Body of pancreas (tissue), 4 donors: ENCODE data around the gene KCNH1. TPM values are rescaled to one million over a fixed set of nuclear protein-coding genes. Genes with fewer than 3 reads are reported as not detected.

Source experiments
- ATAC-seq: fragments of 150-250 bp; one replicate; pipeline ENCODE4 v1.9.1; 2016
- DNase-seq, 4 donors: peaks; one replicate each; pipeline ENCODE4 v3.0.0-alpha.2; 2019
- H3K27ac ChIP-seq, 4 donors: fragments of 200-600 bp; sonication (generic); 1 replicate in 3 of 4; 2 replicates in 1 of 4; pipeline versions ENCODE4 v1.5.1 to v1.6.1; 2016 to 2019; ENCODE audit warnings: mild to moderate bottlenecking in 1 of 4, mixed read lengths in 1 of 4, moderate library complexity in 1 of 4
- H3K27me3 ChIP-seq, 2 donors: fragments of 200-600 bp; sonication (generic); one replicate each; pipeline ENCODE4 v1.6.0; 2016; ENCODE audit warnings: mild to moderate bottlenecking in 1 of 2
- H3K36me3 ChIP-seq, 2 donors: fragments of 200-600 bp; sonication (generic); replicated peaks in 1 of 2; 2 replicates each; pipeline ENCODE4 v1.5.1; 2016; ENCODE audit warnings: low read depth in 2 of 2; ENCODE audit not compliant: insufficient read depth in 1 of 2
- H3K4me1 ChIP-seq: fragments of 200-600 bp; sonication (generic); one replicate; pipeline ENCODE4 v1.6.0; 2016
- H3K4me3 ChIP-seq, 2 donors: fragments of 200-600 bp; sonication (generic); 1 replicate in 1 of 2; 2 replicates in 1 of 2; pipeline ENCODE4 v1.5.1; 2016 to 2019
- H3K9me3 ChIP-seq, 3 donors: fragments of 200-600 bp; sonication (generic); 1 replicate in 2 of 3; 2 replicates in 1 of 3; pipeline ENCODE4 v1.5.1; 2016
- POLR2A ChIP-seq, 3 donors: fragments of 450-650 bp; IDR thresholded peaks; one replicate each; pipeline ENCODE4 v1.6.1; 2016; ENCODE audit warnings: antibody characterized with exemption in 3 of 3, mild to moderate bottlenecking in 2 of 3
- WGBS, 2 donors: methylation state at CpG; one replicate each; pipeline ENCODE4 v1.1.5; 2017; 5-methylcytosine and 5-hydroxymethylcytosine counted together
- intact Hi-C: fragments of 100-400 bp; cut with DNase I; formaldehyde crosslinking; loops from one replicate; pipeline ENCODE4 v1.15.1; 2023
- total RNA-seq, 2 donors: library from RNA; depleted of rRNA; stranded (reverse); fragments of >200 nt; gene quantifications; one replicate each; pipeline ENCODE4 v1.1.0, GENCODE V29; 2016
- TF ChIP-seq, protein P1 (sequence below), 7 experiments: fragments of 450-650 bp in 4 of 7; fragments of 200-600 bp in 3 of 7; sonication (generic) in 3 of 7; IDR thresholded peaks; one replicate each; pipeline ENCODE4 v1.5.1; 2016 to 2019; ENCODE audit warnings: antibody characterized with exemption in 7 of 7

Gene KCNH1
- total RNA-seq, 2 donors from 2014 or later = 0.52 TPM; not detected in 1

DNA sequence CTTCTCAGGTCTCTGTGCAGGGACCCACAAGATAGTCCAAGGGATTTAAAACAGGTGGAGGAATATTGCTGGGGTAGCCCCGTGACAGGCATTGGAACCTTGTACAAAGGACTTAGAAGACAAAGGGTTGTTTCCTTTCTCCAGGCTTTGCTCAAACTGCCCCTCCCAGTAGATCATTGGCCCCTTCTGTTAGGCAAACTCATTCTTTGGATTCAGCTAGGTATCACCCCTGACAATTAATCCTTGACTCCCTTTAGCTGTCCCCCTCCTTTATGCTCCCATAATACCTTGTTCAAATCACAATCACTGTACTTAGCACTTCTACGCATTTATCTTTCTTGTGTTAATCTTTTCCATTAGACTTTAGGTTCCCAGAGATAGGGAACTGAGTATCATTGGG is 360.5 kb downstream of the KCNH1 start:
- intact Hi-C loops = no loop called here
- no peak overlapping the region for H3K4me3 ChIP-seq
- TF ChIP-seq, protein P1, sequence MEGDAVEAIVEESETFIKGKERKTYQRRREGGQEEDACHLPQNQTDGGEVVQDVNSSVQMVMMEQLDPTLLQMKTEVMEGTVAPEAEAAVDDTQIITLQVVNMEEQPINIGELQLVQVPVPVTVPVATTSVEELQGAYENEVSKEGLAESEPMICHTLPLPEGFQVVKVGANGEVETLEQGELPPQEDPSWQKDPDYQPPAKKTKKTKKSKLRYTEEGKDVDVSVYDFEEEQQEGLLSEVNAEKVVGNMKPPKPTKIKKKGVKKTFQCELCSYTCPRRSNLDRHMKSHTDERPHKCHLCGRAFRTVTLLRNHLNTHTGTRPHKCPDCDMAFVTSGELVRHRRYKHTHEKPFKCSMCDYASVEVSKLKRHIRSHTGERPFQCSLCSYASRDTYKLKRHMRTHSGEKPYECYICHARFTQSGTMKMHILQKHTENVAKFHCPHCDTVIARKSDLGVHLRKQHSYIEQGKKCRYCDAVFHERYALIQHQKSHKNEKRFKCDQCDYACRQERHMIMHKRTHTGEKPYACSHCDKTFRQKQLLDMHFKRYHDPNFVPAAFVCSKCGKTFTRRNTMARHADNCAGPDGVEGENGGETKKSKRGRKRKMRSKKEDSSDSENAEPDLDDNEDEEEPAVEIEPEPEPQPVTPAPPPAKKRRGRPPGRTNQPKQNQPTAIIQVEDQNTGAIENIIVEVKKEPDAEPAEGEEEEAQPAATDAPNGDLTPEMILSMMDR (IDR thresholded peaks at IDR 0.05) = no peak
- no peaks in the 10 kb centered on the region for H3K36me3 ChIP-seq
- H3K27me3 ChIP-seq = no peaks in the 10 kb centered on the region
- no peaks in the 10 kb centered on the region for H3K9me3 ChIP-seq
- 57 to 65% methylated on average over 2 of the region's 2 CpGs for WGBS, 2 donors
- no peak for DNase-seq
- no peaks in the 10 kb centered on the region for H3K4me1 ChIP-seq
- ATAC-seq = no peak
- no peak overlapping the region for H3K27ac ChIP-seq

DNA sequence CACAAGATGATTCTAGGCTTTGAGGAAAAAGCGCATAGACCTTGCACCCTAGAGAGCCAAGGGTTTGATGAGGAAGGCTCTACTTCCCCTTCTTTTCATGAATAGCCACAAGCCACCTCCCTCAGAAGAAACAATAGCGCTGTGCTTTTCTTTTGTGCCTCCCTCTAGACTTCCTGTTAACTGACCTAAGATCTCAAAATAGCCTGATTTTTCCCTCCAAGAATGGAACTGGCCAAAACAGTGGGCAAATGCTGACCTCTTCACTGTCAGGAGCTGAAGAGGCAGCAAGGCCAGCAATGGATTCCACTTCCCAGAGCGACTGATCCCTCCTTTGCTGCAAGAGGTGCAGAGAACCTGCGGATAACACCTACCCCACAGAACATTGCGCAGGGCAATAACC is 362.8 kb downstream of the KCNH1 start:
- Histone ChIP-seq H3K36me3 (no peaks in the 10 kb centered on the region), H3K27ac (no peak overlapping the region), H3K9me3 (no peaks in the 10 kb centered on the region), H3K27me3 (no peaks in the 10 kb centered on the region), H3K4me1 (no peaks in the 10 kb centered on the region), H3K4me3 (no peak overlapping the region)
- no peak for ATAC-seq
- intact Hi-C loops = no loop called here
- WGBS, 2 donors = 83 to 86% methylated on average over 5 of the region's 5 CpGs
- TF ChIP-seq, protein P1 (IDR thresholded peaks at IDR 0.05) = no peak
- TF ChIP-seq POLR2A (IDR thresholded peaks at IDR 0.05) = no peak
- no peak for DNase-seq

DNA sequence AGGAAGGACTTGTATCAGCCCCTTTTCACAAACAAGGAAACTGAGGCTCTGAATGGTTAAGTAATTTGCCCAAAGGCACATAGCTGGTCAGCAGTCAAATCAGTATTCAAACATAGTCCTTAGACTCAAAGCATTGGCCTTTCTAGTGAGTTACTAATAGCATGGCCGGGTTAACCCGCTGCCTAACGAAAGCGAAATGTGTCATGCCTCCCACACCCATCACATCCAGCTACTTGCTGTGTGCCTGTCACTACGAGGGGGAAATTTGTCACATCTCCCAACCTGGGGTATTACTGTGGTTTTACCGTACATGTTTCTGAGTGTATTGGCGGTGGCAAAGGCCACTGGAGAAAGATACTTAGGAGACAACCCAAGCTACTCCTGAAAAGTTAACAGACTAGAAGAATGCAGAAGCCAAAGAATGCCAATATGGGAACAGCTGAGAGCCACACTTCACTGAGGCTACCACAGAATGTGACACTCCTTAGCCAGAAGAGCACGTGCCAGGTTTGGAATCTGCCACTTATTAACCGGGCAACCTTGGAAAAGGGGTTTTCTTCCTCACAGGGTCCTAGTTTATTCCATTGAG is 363.5 kb downstream of the KCNH1 start:
- intact Hi-C loops = no loop called here
- DNase-seq (no peak), ATAC-seq (no peak)
- Histone ChIP-seq H3K9me3 (no peaks in the 10 kb centered on the region), H3K36me3 (no peaks in the 10 kb centered on the region), H3K4me1 (no peaks in the 10 kb centered on the region), H3K4me3 (no peak overlapping the region), H3K27ac (no peak overlapping the region), H3K27me3 (no peaks in the 10 kb centered on the region)
- WGBS, 2 donors = 75 to 79% methylated on average over 9 of the region's 9 CpGs
- TF ChIP-seq, protein P1 (IDR thresholded peaks at IDR 0.05) = no peak
- TF ChIP-seq POLR2A (IDR thresholded peaks at IDR 0.05) = no peak

DNA sequence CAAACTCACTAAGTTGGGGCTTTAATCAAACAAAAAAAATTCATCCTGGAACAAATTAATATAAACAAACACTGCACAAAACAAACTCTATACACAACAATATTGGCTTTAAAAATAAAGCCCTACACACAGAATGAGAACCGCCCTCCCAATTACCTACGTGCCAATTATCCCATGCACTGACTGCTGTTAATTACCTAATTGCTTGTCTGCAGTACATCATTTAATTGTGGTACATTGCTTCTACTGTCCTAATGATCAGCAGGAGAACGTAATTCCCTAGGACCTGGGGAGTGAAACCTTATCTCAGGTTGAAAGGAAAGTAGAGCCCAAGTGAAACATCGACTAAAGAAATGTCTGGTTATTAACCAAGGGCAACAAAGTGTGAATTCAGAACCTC is 364.5 kb downstream of the KCNH1 start:
- DNase-seq = no peak
- H3K36me3 ChIP-seq = no peaks in the 10 kb centered on the region

DNA sequence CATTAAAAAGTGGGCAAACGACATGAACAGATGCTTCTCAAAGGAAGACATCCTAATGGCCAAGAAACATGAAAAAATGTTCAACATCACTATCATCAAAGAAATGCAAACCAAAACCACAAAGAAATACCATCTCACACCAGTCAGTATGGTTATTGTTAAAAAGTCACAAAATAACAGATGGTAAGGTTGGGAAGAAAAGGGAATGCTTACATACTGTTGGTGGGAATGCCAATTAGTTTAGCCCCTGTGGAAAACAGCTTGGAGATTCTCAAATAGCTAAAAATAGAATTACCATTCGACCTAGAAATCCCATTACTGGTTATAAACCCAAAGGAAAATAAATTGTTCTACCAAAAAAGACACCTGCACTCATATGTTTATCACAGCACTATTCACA is 369.4 kb downstream of the KCNH1 start:
- Histone ChIP-seq H3K4me3 (no peak overlapping the region), H3K4me1 (no peaks in the 10 kb centered on the region), H3K27me3 (no peaks in the 10 kb centered on the region), H3K27ac (no peak overlapping the region), H3K36me3 (no peaks in the 10 kb centered on the region), H3K9me3 (peaks cover 0 to 5% (median 0%) of the 10 kb centered on the region in 3 donors)
- ATAC-seq (no peak), DNase-seq (no peak)
- TF ChIP-seq, protein P1 (IDR thresholded peaks at IDR 0.05) = no peak
- TF ChIP-seq POLR2A (IDR thresholded peaks at IDR 0.05) = no peak
- 31 to 32% methylated on average over 2 of the region's 2 CpGs for WGBS, 2 donors
- intact Hi-C loops = no loop called here

More for the DNA sequence above, 364.5 kb downstream of the KCNH1 start:
- TF ChIP-seq POLR2A (IDR thresholded peaks at IDR 0.05) = no peak
- TF ChIP-seq, protein P1 (IDR thresholded peaks at IDR 0.05) = no peak
- intact Hi-C loops = no loop called here
- no peaks in the 10 kb centered on the region for H3K9me3 ChIP-seq
- no peak for ATAC-seq
- no peak overlapping the region for H3K4me3 ChIP-seq
- H3K27ac ChIP-seq = no peak overlapping the region
- WGBS, 2 donors = 56 to 57% methylated on average over 4 of the region's 4 CpGs
- H3K27me3 ChIP-seq = no peaks in the 10 kb centered on the region
- no peaks in the 10 kb centered on the region for H3K4me1 ChIP-seq
